ENCODE results near the gene ATP1A1. TPM values are rescaled to one million over a fixed set of nuclear protein-coding genes. Genes with fewer than 3 reads are reported as not detected.

ATP1A1 gene
- total and polyA plus RNA-seq, 2 donors (not counting 1 experiment from before 2014, with no cell fraction given): 58.9 to 107 TPM

DNA sequence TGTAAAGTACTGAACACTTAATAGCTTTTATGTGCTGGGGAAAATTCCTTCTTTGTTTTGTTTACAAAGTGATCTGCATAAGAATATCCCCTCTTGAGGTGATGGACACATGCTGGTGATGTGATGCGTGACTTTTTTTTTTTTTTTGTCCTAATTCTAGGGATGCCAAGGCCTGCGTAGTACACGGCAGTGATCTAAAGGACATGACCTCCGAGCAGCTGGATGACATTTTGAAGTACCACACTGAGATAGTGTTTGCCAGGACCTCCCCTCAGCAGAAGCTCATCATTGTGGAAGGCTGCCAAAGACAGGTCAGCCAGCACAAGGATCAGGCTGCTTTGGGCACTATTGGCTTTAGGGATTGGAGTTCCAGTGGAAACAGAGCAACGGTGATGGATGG, 24.7 kb downstream of the ATP1A1 start:
- DNase-seq (no peak), ATAC-seq (ENCODE audit: low read depth) (no peak)
- POLR2A ChIA-PET: no interaction called here
- no peaks in the 10 kb centered on the region for H3K4me1 ChIP-seq (ENCODE audit: control insufficient read depth in 2 of 2, insufficient read depth in 2 of 2, low read length in 2 of 2)
- peaks cover 10 to 92% of the 10 kb centered on the region in 2 experiments for H3K36me3 ChIP-seq (replicated peaks in 1 of 2; ENCODE audit: control extremely low read depth in 1 of 2, control insufficient read depth in 1 of 2, extremely low read depth in 1 of 2, insufficient read depth in 2 of 2, low read length in 1 of 2)
- H3K4me2 ChIP-seq (replicated peaks; ENCODE audit: low read depth, low read length, poor library complexity, severe bottlenecking): no peak overlapping the region
- H3K4me3 ChIP-seq (ENCODE audit: control extremely low read depth in 1 of 5, extremely low read depth in 1 of 5, insufficient read depth in 1 of 5, low read depth in 2 of 5, low read length in 4 of 5): no peak overlapping the region
- WGBS (ENCODE audit: insufficient coverage): 100% methylated on average over 5 of the region's 5 CpGs
- intact Hi-C loops (cut with micrococcal nuclease): no loop called here
- no peaks in the 10 kb centered on the region for H3K4me1 Mint-ChIP-seq
- no peak overlapping the region for H3K9ac ChIP-seq (ENCODE audit: low read length)
- no peak for TF ChIP-seq EZH2 (IDR thresholded peaks at IDR 0.05; ENCODE audit: borderline replicate concordance, insufficient read depth, low read depth, low read length, poor library complexity, severe bottlenecking)
- TF ChIP-seq, protein P1, sequence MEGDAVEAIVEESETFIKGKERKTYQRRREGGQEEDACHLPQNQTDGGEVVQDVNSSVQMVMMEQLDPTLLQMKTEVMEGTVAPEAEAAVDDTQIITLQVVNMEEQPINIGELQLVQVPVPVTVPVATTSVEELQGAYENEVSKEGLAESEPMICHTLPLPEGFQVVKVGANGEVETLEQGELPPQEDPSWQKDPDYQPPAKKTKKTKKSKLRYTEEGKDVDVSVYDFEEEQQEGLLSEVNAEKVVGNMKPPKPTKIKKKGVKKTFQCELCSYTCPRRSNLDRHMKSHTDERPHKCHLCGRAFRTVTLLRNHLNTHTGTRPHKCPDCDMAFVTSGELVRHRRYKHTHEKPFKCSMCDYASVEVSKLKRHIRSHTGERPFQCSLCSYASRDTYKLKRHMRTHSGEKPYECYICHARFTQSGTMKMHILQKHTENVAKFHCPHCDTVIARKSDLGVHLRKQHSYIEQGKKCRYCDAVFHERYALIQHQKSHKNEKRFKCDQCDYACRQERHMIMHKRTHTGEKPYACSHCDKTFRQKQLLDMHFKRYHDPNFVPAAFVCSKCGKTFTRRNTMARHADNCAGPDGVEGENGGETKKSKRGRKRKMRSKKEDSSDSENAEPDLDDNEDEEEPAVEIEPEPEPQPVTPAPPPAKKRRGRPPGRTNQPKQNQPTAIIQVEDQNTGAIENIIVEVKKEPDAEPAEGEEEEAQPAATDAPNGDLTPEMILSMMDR (IDR thresholded peaks at IDR 0.05): no peak
- no peak overlapping the region for H3K27ac ChIP-seq (ENCODE audit: low read length in 2 of 2)
- H3K27me3 ChIP-seq (replicated peaks in 1 of 4; ENCODE audit: control extremely low read depth in 1 of 4, control insufficient read depth in 3 of 4, insufficient read depth in 4 of 4, low read length in 3 of 4): no peaks in the 10 kb centered on the region
- H3K27me3 Mint-ChIP-seq: no peaks in the 10 kb centered on the region
- no peaks in the 10 kb centered on the region for H4K20me1 ChIP-seq (ENCODE audit: control insufficient read depth, insufficient read depth, low read length, poor library complexity, severe bottlenecking)
- H3K9me3 Mint-ChIP-seq (ENCODE audit: insufficient read depth): no peaks in the 10 kb centered on the region
- H3K4me3 Mint-ChIP-seq: no peak overlapping the region
- no peak overlapping the region for H3K27ac Mint-ChIP-seq
- H3K9me3 ChIP-seq (ENCODE audit: control extremely low read depth in 1 of 3, control insufficient read depth in 2 of 3, insufficient read depth in 1 of 3, low read length in 2 of 3): no peaks in the 10 kb centered on the region
- CTCF ChIA-PET: no interaction called here
- no peaks in the 10 kb centered on the region for H3K79me2 ChIP-seq (ENCODE audit: control insufficient read depth, insufficient read depth, low read length)
- no peak overlapping the region for H2AFZ ChIP-seq (ENCODE audit: insufficient read depth, low read depth, low read length, poor library complexity, severe bottlenecking)

DNA sequence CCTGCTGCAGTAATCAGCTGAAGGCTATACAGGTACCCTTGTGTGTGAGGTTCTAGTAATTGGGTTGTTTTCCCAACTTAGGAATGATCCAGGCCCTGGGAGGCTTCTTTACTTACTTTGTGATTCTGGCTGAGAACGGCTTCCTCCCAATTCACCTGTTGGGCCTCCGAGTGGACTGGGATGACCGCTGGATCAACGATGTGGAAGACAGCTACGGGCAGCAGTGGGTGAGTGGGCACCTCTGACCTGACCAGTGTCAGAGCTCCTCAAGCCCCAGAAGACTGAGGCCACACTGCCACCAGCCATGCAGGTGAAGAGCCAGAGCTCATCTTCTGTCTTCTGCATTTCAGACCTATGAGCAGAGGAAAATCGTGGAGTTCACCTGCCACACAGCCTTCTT, 27.7 kb downstream of the ATP1A1 start:
- Histone ChIP-seq H2AFZ (ENCODE audit: insufficient read depth, low read depth, low read length, poor library complexity, severe bottlenecking) (no peak overlapping the region), H3K4me1 (ENCODE audit: control insufficient read depth in 2 of 2, insufficient read depth in 2 of 2, low read length in 2 of 2) (no peaks in the 10 kb centered on the region), H4K20me1 (ENCODE audit: control insufficient read depth, insufficient read depth, low read length, poor library complexity, severe bottlenecking) (no peaks in the 10 kb centered on the region), H3K27ac (ENCODE audit: low read length in 2 of 2) (no peak overlapping the region), H3K4me2 (replicated peaks; ENCODE audit: low read depth, low read length, poor library complexity, severe bottlenecking) (no peak overlapping the region), H3K4me3 (ENCODE audit: control extremely low read depth in 1 of 5, extremely low read depth in 1 of 5, insufficient read depth in 1 of 5, low read depth in 2 of 5, low read length in 4 of 5) (no peak overlapping the region), H3K9me3 (ENCODE audit: control extremely low read depth in 1 of 3, control insufficient read depth in 2 of 3, insufficient read depth in 1 of 3, low read length in 2 of 3) (no peaks in the 10 kb centered on the region), H3K79me2 (ENCODE audit: control insufficient read depth, insufficient read depth, low read length) (no peaks in the 10 kb centered on the region), H3K27me3 (replicated peaks in 1 of 4; ENCODE audit: control extremely low read depth in 1 of 4, control insufficient read depth in 3 of 4, insufficient read depth in 4 of 4, low read length in 3 of 4) (no peaks in the 10 kb centered on the region), H3K36me3 (replicated peaks in 1 of 2; ENCODE audit: control extremely low read depth in 1 of 2, control insufficient read depth in 1 of 2, extremely low read depth in 1 of 2, insufficient read depth in 2 of 2, low read length in 1 of 2) (peaks cover 5 to 89% of the 10 kb centered on the region in 2 experiments), H3K9ac (ENCODE audit: low read length) (no peak overlapping the region)
- intact Hi-C loops (cut with micrococcal nuclease): no loop called here
- TF ChIP-seq EZH2 (IDR thresholded peaks at IDR 0.05; ENCODE audit: borderline replicate concordance, insufficient read depth, low read depth, low read length, poor library complexity, severe bottlenecking): no peak
- TF ChIP-seq, protein P1 (IDR thresholded peaks at IDR 0.05): no peak
- Mint-ChIP-seq H3K4me1 (no peaks in the 10 kb centered on the region), H3K9me3 (ENCODE audit: insufficient read depth) (no peaks in the 10 kb centered on the region), H3K27ac (no peak overlapping the region), H3K4me3 (no peak overlapping the region), H3K27me3 (no peaks in the 10 kb centered on the region)
- WGBS (ENCODE audit: insufficient coverage): 100% methylated on average over 6 of the region's 6 CpGs
- ATAC-seq (ENCODE audit: low read depth) (no peak), DNase-seq (no peak)
- POLR2A ChIA-PET: no interaction called here
- CTCF ChIA-PET: interaction anchor here (0.7 to 1.8 kb wide), 3 partner anchors 9 to 262 kb away, joined by 3 to 5 read pairs (median 3); no protein-coding TSS in a partner anchor
